Lung (tissue), 16 donors: ENCODE data around the gene MKS1. TPM values are rescaled to one million over a fixed set of nuclear protein-coding genes. Genes with fewer than 3 reads are reported as not detected.

Experiments
- ATAC-seq: fragments of 200-7000 bp; cut with Tn5 transposase; one replicate; pipeline ENCODE4 v1.9.1; 2020; ENCODE audit warnings: moderate number of reproducible peaks; ENCODE audit not compliant: insufficient read depth, low FRiP score
- DNase-seq, 3 donors: peaks; one replicate each; pipeline ENCODE4 v3.0.0-alpha.2; 2013 to 2017
- H3K27ac ChIP-seq, 2 donors: one replicate each; pipeline ENCODE4 v1.5.1; 2013; ENCODE audit warnings: mild to moderate bottlenecking in 2 of 2, moderate library complexity in 2 of 2, control low read depth in 1 of 2, inconsistent platforms in 1 of 2, low read depth in 1 of 2, low read length in 1 of 2
- H3K27me3 ChIP-seq, 3 donors: one replicate each; pipeline ENCODE4 v1.5.1; 2013; ENCODE audit warnings: low read length in 2 of 3; ENCODE audit not compliant: control insufficient read depth in 3 of 3, insufficient read depth in 3 of 3
- H3K36me3 ChIP-seq, 4 donors: one replicate each; pipeline ENCODE4 v1.5.1; 2013; ENCODE audit warnings: low read length in 4 of 4, mild to moderate bottlenecking in 1 of 4, moderate library complexity in 1 of 4; ENCODE audit not compliant: control insufficient read depth in 4 of 4, insufficient read depth in 4 of 4
- H3K4me1 ChIP-seq, 5 donors: one replicate each; pipeline ENCODE4 v1.5.1; 2013; ENCODE audit warnings: low read length in 5 of 5, mild to moderate bottlenecking in 2 of 5, moderate library complexity in 1 of 5; ENCODE audit not compliant: control insufficient read depth in 5 of 5, insufficient read depth in 5 of 5
- H3K4me3 ChIP-seq: one replicate; pipeline ENCODE4 v1.5.1; 2013; ENCODE audit warnings: mild to moderate bottlenecking, control low read depth, moderate library complexity
- H3K9ac ChIP-seq, 2 donors: one replicate each; pipeline ENCODE4 v1.5.1; 2013; ENCODE audit warnings: low read length in 2 of 2, control low read depth in 1 of 2; ENCODE audit not compliant: insufficient read depth in 1 of 2
- H3K9me3 ChIP-seq, 4 donors: one replicate each; pipeline ENCODE4 v1.5.1; 2013; ENCODE audit warnings: low read length in 3 of 4, mild to moderate bottlenecking in 1 of 4, moderate library complexity in 1 of 4; ENCODE audit not compliant: control insufficient read depth in 4 of 4, insufficient read depth in 3 of 4
- WGBS, 2 donors: extraction: QIAGEN DNeasy Blood & Tissue Kit; methylation state at CpG; one replicate each; pipeline ENCODE4 v1.1.7; 2013; 5-methylcytosine and 5-hydroxymethylcytosine counted together
- long read RNA-seq, 5 donors: transcript quantifications; one replicate each; lab custom pipeline, GENCODE V29; 2026
- polyA plus RNA-seq, 2 donors: library from polyadenylated mRNA; stranded (reverse); fragments of 200-250 nt; gene quantifications; one replicate each; pipeline ENCODE4 v1.2.1, GENCODE V29; 2013
- total RNA-seq, 2 donors: library from RNA; depleted of rRNA in 1 of 2; stranded (reverse); fragments of >200 nt in 1 of 2; gene quantifications; one replicate each; pipeline ENCODE4 v1.2.1, GENCODE V29; 2014 to 2021
- TF ChIP-seq, protein P1 (sequence below): IDR thresholded peaks from 2 replicates; pipeline ENCODE4 v1.5.1; 2012; ENCODE audit warnings: mild to moderate bottlenecking; ENCODE audit errors: control extremely low read depth, extremely low read depth
- donor health status: control.
- donor health status: control.
- donor health status: Bipolar disorder and iron deficiency.
- donor health status: healthy.
- donor health status: DM: yes; HTN: yes; CAD: no.

Gene MKS1
- total RNA-seq (10 to 100 TPM; 23.0 to 25.0 TPM), polyA plus RNA-seq (10 to 100 TPM in 1 of 2 donors, 1 to 10 TPM in 1; 8.8 to 12.0 TPM)
- long read RNA-seq, donor 1, partial matches to known transcripts, result 0 of 4 reads
- long read RNA-seq, donor 1, other reads (novel, unspliced or antisense), result 0 of 4 reads
- long read RNA-seq, donor 2, partial matches to known transcripts, result 0 of 1 reads
- long read RNA-seq, donor 2, other reads (novel, unspliced or antisense), result 0 of 1 reads
- long read RNA-seq, donor 3, partial matches to known transcripts, result 0 of 5 reads
- long read RNA-seq, donor 3, other reads (novel, unspliced or antisense), result 0 of 5 reads
- long read RNA-seq, donor 4, partial matches to known transcripts, result 0 of 2 reads
- long read RNA-seq, donor 4, other reads (novel, unspliced or antisense), result 0 of 2 reads
- long read RNA-seq, donor 5, partial matches to known transcripts, result 5 of 10 reads
- long read RNA-seq, donor 5, other reads (novel, unspliced or antisense), result 0 of 10 reads

- ATAC-seq (peak; percentile 98), DNase-seq (peak; percentile 95 to 97 (median 97))
- WGBS, 2 donors, result 2% methylated on average over 54 to 56 of the region's 56 CpGs
- Histone ChIP-seq H3K4me1 (peaks cover 0 to 5% (median 0%) of the 10 kb centered on the region in 5 donors), H3K27ac (peak within 1 kb of the TSS; percentile 50 to 94), H3K9ac (peak within 1 kb of the TSS; percentile 86 to 90), H3K27me3 (no peaks in the 10 kb centered on the region), H3K36me3 (peaks cover 0 to 20% (median 5%) of the 10 kb centered on the region in 4 donors), H3K9me3 (no peaks in the 10 kb centered on the region), H3K4me3 (peak within 1 kb of the TSS; percentile 85)
- TF ChIP-seq, protein P1, sequence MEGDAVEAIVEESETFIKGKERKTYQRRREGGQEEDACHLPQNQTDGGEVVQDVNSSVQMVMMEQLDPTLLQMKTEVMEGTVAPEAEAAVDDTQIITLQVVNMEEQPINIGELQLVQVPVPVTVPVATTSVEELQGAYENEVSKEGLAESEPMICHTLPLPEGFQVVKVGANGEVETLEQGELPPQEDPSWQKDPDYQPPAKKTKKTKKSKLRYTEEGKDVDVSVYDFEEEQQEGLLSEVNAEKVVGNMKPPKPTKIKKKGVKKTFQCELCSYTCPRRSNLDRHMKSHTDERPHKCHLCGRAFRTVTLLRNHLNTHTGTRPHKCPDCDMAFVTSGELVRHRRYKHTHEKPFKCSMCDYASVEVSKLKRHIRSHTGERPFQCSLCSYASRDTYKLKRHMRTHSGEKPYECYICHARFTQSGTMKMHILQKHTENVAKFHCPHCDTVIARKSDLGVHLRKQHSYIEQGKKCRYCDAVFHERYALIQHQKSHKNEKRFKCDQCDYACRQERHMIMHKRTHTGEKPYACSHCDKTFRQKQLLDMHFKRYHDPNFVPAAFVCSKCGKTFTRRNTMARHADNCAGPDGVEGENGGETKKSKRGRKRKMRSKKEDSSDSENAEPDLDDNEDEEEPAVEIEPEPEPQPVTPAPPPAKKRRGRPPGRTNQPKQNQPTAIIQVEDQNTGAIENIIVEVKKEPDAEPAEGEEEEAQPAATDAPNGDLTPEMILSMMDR, result peak; percentile 73
Measured at GRCh38 chr17:58219007-58219788, at the start of gene MKS1. MKS1 (minus strand) TSS chr17:58219255; CDS start chr17:58219230, 25 bp downstream.

GRCh38 chr17:58268326-58268725 lies 49.3 kb upstream of the MKS1 start:
- Histone ChIP-seq H3K9me3 (no peaks in the 10 kb centered on the region), H3K36me3 (no peaks in the 10 kb centered on the region), H3K4me1 (no peaks in the 10 kb centered on the region), H3K27me3 (no peaks in the 10 kb centered on the region), H3K27ac (no peak overlapping the region), H3K4me3 (no peak overlapping the region), H3K9ac (no peak overlapping the region)
- WGBS, 2 donors, result 45 to 74% methylated on average over 12 of the region's 12 CpGs
- ATAC-seq (no peak), DNase-seq (no peak)
- TF ChIP-seq, protein P1, result no peak

GRCh38 chr17:58267347-58268324 lies 48.6 kb upstream of the MKS1 start:
- WGBS, 2 donors, result 46 to 71% methylated on average over 20 to 22 of the region's 22 CpGs
- Histone ChIP-seq H3K27me3 (no peaks in the 10 kb centered on the region), H3K4me1 (no peaks in the 10 kb centered on the region), H3K4me3 (no peak overlapping the region), H3K9me3 (no peaks in the 10 kb centered on the region), H3K9ac (no peak overlapping the region), H3K36me3 (no peaks in the 10 kb centered on the region), H3K27ac (no peak overlapping the region)
- TF ChIP-seq, protein P1, result no peak
- no peak for ATAC-seq
- DNase-seq, result no peak
